GM21825 (cell line): ENCODE results near the gene GNRH2.
"Not testable (repeated sequence)": the region's sequence is repeated elsewhere in the genome, so short reads cannot be mapped to it uniquely, and the experiment has no call there.

ENCODE experiments used
- ATAC-seq: cut with Tn5 transposase; IDR thresholded peaks from one replicate; pipeline ENCODE4 v1.9.1; 2021; ENCODE audit warnings: mild to moderate bottlenecking, moderate library complexity; ENCODE audit not compliant: unreplicated experiment

The GNRH2 gene

GRCh38 chr20:3041854-3042409, 1.5 kb upstream of the GNRH2 start:
- ATAC-seq = no peak

- no peak for ATAC-seq
These were observed 797 bp upstream of the GNRH2 start for GRCh38 chr20:3042625-3043024.

- ATAC-seq = no peak
These were observed 1.0 kb downstream of the GNRH2 start for GRCh38 chr20:3044336-3044965.

GRCh38 chr20:3045042-3045815, 1.8 kb downstream of the GNRH2 start:
- peak; percentile 29 for ATAC-seq

GRCh38 chr20:3045816-3046676, 2.6 kb downstream of the GNRH2 start, which contains the start of gene MRPS26:
MRPS26 (plus strand) TSS chr20:3046052; CDS start chr20:3046069, 17 bp downstream.
- peak; percentile 88 for ATAC-seq

GRCh38 chr20:3046677-3047462, 3.4 kb downstream of the GNRH2 start:
- no peak for ATAC-seq

GRCh38 chr20:3047486-3048419, 4.3 kb downstream of the GNRH2 start:
- no peak for ATAC-seq

GRCh38 chr20:3051385-3052019, 8.1 kb downstream of the GNRH2 start:
- no peak for ATAC-seq

- ATAC-seq = no peak
These were observed 16.1 kb downstream of the GNRH2 start for GRCh38 chr20:3059489-3059888.

- ATAC-seq = not testable (repeated sequence)
These were observed 20.7 kb downstream of the GNRH2 start for GRCh38 chr20:3064119-3064518.

- no peak for ATAC-seq
These were observed 24.0 kb downstream of the GNRH2 start for GRCh38 chr20:3067139-3068014.

GRCh38 chr20:3068075-3068474, 24.7 kb downstream of the GNRH2 start:
- ATAC-seq = no peak

GRCh38 chr20:3068986-3069900, 25.8 kb downstream of the GNRH2 start:
- no peak for ATAC-seq

- ATAC-seq = no peak
These were observed 27.3 kb downstream of the GNRH2 start for GRCh38 chr20:3070725-3071124.

- no peak for ATAC-seq
These were observed 27.8 kb downstream of the GNRH2 start for GRCh38 chr20:3071266-3071609.

GRCh38 chr20:3071610-3072529, 28.4 kb downstream of the GNRH2 start, which contains the start of gene OXT:
OXT (plus strand) TSS chr20:3071620; CDS start chr20:3071656, 36 bp downstream.
- no peak for ATAC-seq
